Measurements from ENCODE around the gene FGD2.

The FGD2 gene

DNA sequence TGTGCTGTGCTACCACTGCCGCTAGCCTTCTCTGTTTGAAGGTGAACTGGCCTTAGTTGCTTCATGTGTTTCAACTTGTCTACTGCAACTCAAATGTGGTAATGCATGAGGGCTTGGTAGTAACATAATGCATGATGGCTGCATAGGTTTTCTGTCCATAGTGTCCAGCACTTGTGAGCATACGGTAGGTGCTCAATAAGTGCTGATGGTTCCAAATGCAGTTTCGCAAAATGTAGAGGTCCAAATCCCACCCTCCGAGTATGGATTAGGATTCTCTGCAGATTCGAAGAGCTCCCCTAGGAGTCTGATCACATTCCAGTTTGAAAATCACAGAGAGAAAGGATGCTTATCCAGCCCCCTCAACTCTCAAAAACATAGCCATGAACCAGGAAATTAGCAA is 64.2 kb downstream of the FGD2 start:
- no peak overlapping the region for H3K4me2 ChIP-seq (ENCODE audit: low read depth, low read length, poor library complexity, severe bottlenecking)
- no peaks in the 10 kb centered on the region for H4K20me1 ChIP-seq (ENCODE audit: low read depth, low read length)
- TF ChIP-seq EZH2phosphoT487 (conservative IDR thresholded peaks at IDR 0.05; ENCODE audit: low read length) = no peak
- TF ChIP-seq, protein P1, sequence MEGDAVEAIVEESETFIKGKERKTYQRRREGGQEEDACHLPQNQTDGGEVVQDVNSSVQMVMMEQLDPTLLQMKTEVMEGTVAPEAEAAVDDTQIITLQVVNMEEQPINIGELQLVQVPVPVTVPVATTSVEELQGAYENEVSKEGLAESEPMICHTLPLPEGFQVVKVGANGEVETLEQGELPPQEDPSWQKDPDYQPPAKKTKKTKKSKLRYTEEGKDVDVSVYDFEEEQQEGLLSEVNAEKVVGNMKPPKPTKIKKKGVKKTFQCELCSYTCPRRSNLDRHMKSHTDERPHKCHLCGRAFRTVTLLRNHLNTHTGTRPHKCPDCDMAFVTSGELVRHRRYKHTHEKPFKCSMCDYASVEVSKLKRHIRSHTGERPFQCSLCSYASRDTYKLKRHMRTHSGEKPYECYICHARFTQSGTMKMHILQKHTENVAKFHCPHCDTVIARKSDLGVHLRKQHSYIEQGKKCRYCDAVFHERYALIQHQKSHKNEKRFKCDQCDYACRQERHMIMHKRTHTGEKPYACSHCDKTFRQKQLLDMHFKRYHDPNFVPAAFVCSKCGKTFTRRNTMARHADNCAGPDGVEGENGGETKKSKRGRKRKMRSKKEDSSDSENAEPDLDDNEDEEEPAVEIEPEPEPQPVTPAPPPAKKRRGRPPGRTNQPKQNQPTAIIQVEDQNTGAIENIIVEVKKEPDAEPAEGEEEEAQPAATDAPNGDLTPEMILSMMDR (IDR thresholded peaks at IDR 0.05; ENCODE audit: insufficient read depth, low read length, poor library complexity, severe bottlenecking) = no peak
- no peak overlapping the region for H3K27ac ChIP-seq (ENCODE audit: low read depth, low read length)
- H3K9ac ChIP-seq (ENCODE audit: low read length) = no peak overlapping the region
- H3K79me2 ChIP-seq (ENCODE audit: insufficient read depth, low read length) = no peaks in the 10 kb centered on the region
- no peak overlapping the region for H3K4me3 ChIP-seq (ENCODE audit: insufficient read depth, low read length, poor library complexity, severe bottlenecking)
- H3K9me2 ChIP-seq (replicated peaks; ENCODE audit: insufficient read depth, low read length) = no peaks in the 10 kb centered on the region
- H3K9me3 ChIP-seq (ENCODE audit: insufficient read depth, low read length) = no peaks in the 10 kb centered on the region
- no peaks in the 10 kb centered on the region for H3F3A ChIP-seq (ENCODE audit: insufficient read depth)
- no peak overlapping the region for H2AFZ ChIP-seq (ENCODE audit: low read depth, low read length, severe bottlenecking)
- H3K27me3 ChIP-seq (ENCODE audit: low read length) = no peaks in the 10 kb centered on the region
- H3K36me3 ChIP-seq (ENCODE audit: low read length) = no peaks in the 10 kb centered on the region

DNA sequence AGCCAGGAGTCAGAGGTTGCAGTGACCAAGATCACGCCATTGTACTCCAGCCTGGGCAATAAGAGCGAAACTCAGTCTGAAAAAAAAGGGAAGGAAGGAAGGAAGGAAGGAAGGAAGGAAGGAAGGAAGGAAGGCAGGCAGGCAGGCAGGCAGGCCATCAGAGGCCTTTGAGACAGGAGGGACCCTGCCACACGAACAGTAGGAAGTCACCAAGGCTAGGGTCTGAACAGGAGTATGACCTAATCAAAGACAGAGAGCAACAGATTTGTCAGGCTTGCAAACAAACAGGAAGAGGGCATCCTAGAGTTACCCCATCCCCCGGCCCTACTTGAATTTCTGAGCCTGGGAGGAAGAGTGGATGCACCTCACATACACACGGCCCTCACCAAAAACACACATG is 67.1 kb downstream of the FGD2 start:
- no peaks in the 10 kb centered on the region for H4K20me1 ChIP-seq (ENCODE audit: low read depth, low read length)
- H3K36me3 ChIP-seq (ENCODE audit: low read length) = no peaks in the 10 kb centered on the region
- TF ChIP-seq EZH2phosphoT487 (conservative IDR thresholded peaks at IDR 0.05; ENCODE audit: low read length) = no peak
- TF ChIP-seq, protein P1 (IDR thresholded peaks at IDR 0.05; ENCODE audit: insufficient read depth, low read length, poor library complexity, severe bottlenecking) = no peak
- no peaks in the 10 kb centered on the region for H3K9me2 ChIP-seq (replicated peaks; ENCODE audit: insufficient read depth, low read length)
- H2AFZ ChIP-seq (ENCODE audit: low read depth, low read length, severe bottlenecking) = no peak overlapping the region
- H3K27me3 ChIP-seq (ENCODE audit: low read length) = no peaks in the 10 kb centered on the region
- H3K9ac ChIP-seq (ENCODE audit: low read length) = no peak overlapping the region
- no peaks in the 10 kb centered on the region for H3K9me3 ChIP-seq (ENCODE audit: insufficient read depth, low read length)
- no peak overlapping the region for H3K4me2 ChIP-seq (ENCODE audit: low read depth, low read length, poor library complexity, severe bottlenecking)
- no peaks in the 10 kb centered on the region for H3K79me2 ChIP-seq (ENCODE audit: insufficient read depth, low read length)
- H3F3A ChIP-seq (ENCODE audit: insufficient read depth) = no peaks in the 10 kb centered on the region
- no peak overlapping the region for H3K4me3 ChIP-seq (ENCODE audit: insufficient read depth, low read length, poor library complexity, severe bottlenecking)
- no peak overlapping the region for H3K27ac ChIP-seq (ENCODE audit: low read depth, low read length)

DNA sequence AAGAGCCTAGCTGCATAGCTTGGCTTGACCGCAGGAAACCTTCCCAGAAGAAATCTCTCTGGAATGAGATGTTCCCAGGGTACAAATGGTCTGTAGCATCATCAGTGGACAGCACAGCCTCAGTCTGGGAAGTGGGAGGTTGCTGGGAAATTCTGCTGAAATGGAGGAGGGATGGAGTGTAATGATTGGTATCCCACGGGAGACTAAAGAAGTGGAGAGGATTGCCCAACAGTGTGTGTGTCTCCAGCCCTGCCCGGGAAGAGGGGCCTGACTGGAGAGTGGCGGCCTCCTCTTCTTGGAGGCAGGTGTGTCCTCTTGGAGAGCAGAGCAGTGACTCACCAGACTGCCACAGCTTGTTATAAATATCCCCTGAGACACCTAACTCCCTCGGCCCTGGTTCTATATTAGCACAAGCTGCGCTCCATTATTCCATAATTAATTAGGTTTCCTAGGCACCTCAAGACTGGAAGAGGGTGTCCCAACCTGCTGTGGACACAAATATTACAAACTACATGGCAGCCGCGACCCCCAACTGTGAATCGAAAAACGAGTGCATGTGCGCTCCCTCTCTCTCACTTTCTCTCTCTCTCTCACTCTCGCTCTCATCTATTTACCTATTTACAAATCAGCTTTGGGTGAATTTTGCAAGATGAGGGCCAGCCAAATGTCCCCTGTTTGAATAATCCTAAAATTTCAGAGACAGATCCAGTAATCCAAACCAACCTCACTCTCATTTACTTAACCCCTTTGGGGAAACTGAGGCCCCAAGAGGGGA is 68.8 kb downstream of the FGD2 start:
- no peaks in the 10 kb centered on the region for H3K27me3 ChIP-seq (ENCODE audit: low read length)

More for the DNA sequence above, 68.8 kb downstream of the FGD2 start:
- Histone ChIP-seq H2AFZ (ENCODE audit: low read depth, low read length, severe bottlenecking) (no peak overlapping the region), H3K4me3 (ENCODE audit: insufficient read depth, low read length, poor library complexity, severe bottlenecking) (no peak overlapping the region), H4K20me1 (ENCODE audit: low read depth, low read length) (no peaks in the 10 kb centered on the region), H3K9me2 (replicated peaks; ENCODE audit: insufficient read depth, low read length) (no peaks in the 10 kb centered on the region), H3K9ac (ENCODE audit: low read length) (no peak overlapping the region), H3K36me3 (ENCODE audit: low read length) (no peaks in the 10 kb centered on the region), H3F3A (ENCODE audit: insufficient read depth) (no peaks in the 10 kb centered on the region), H3K9me3 (ENCODE audit: insufficient read depth, low read length) (no peaks in the 10 kb centered on the region), H3K4me2 (ENCODE audit: low read depth, low read length, poor library complexity, severe bottlenecking) (no peak overlapping the region), H3K79me2 (ENCODE audit: insufficient read depth, low read length) (no peaks in the 10 kb centered on the region), H3K27ac (ENCODE audit: low read depth, low read length) (no peak overlapping the region)
- TF ChIP-seq, protein P1 (IDR thresholded peaks at IDR 0.05; ENCODE audit: insufficient read depth, low read length, poor library complexity, severe bottlenecking) = no peak
- no peak for TF ChIP-seq EZH2phosphoT487 (conservative IDR thresholded peaks at IDR 0.05; ENCODE audit: low read length)
